ENCODE data around the gene TMEM51. TPM values are rescaled to one million over a fixed set of nuclear protein-coding genes. Genes with fewer than 3 reads are reported as not detected.

The TMEM51 gene
- total and polyA plus RNA-seq, 10 of the 15 experiments (the other 5 are each of a cell fraction or from before 2014, with no cell fraction given), result 0.55 to 4.8 (median 3.1) TPM

- TF ChIP-seq ZBTB11 (CRISPR knock-in tag; IDR thresholded peaks at IDR 0.05), result no peak
- no peak for TF ChIP-seq NFYB (IDR thresholded peaks at IDR 0.05; ENCODE audit: insufficient read depth, low read depth, low read length)
- TF ChIP-seq ZNF24 (IDR thresholded peaks at IDR 0.05), result no peak
- TF ChIP-seq GABPA (IDR thresholded peaks at IDR 0.05; ENCODE audit: low read depth), result no peak
- TF ChIP-seq ZNF217 (IDR thresholded peaks at IDR 0.05), result no peak
- no peak for TF ChIP-seq ASH2L (IDR thresholded peaks at IDR 0.05; ENCODE audit: borderline replicate concordance, low read depth)
- TF ChIP-seq CEBPZ (IDR thresholded peaks at IDR 0.05; ENCODE audit: low read depth, low read length), result no peak
- no peak for TF ChIP-seq IKZF1 (conservative IDR thresholded peaks at IDR 0.05)
- TF ChIP-seq FOXK2 (IDR thresholded peaks at IDR 0.05), result no peak
- no peak for TF ChIP-seq TCF7 (IDR thresholded peaks at IDR 0.05; ENCODE audit: borderline replicate concordance)
These were observed 45.1 kb downstream of the TMEM51 start (continued) for GRCh38 chr1:15198684-15199083.

All from GM12878 (cell line).